OCI-LY1 (cell line): ENCODE measurements around the gene CAMTA1.

Experiments used
- CTCF ChIP-seq: fragments of 200-600 bp; sonication (generic), shearing (Covaris generic); IDR thresholded peaks from 2 replicates; pipeline ENCODE4 v1.5.1; 2017; ENCODE audit warnings: mild to moderate bottlenecking, antibody characterized with exemption, low read length, moderate library complexity, mixed read lengths
- EZH2 ChIP-seq: fragments of 200-600 bp; sonication (generic), shearing (Covaris generic); IDR thresholded peaks from 2 replicates; pipeline ENCODE4 v1.8.0; 2017; ENCODE audit warnings: borderline replicate concordance, mixed run types, mild to moderate bottlenecking, antibody characterized with exemption, low read length, moderate library complexity, mixed read lengths

DNA sequence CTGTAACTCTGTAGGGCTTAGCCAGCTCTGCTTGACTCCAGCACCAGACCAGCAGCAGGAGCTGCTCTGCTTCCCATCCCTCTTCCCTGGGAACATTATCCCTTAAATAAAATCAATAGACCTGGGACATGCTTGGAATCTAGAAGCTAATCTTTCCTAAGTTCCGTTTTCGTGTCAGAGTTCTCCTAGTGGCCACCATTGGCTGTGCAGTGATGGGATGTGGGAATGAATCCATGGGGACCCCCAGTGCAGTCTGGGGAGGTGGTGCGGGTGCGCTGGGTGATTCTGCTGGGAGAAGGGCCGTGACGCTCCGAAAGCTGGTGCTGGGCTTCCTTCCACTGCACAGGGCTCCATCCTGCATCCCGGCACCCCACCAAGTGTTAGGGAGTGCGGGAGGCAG lies 202.7 kb downstream of the CAMTA1 start:
- TF ChIP-seq EZH2 (no peak), CTCF (no peak)
